Activated T-cell treated with anti-CD3 and anti-CD28 coated beads for 1 hour (primary cell): ENCODE measurements around the gene OPCML.

Experiments used
- DNase-seq: peaks from one replicate; pipeline ENCODE4 v3.0.0-alpha.2; 2020; ENCODE audit warnings: low read depth

Gene OPCML

GRCh38 chr11:133133606-133134005 is 398.7 kb downstream of the OPCML start:
- no peak for DNase-seq

- no peak for DNase-seq
Observed at GRCh38 chr11:133133050-133133449, 399.3 kb downstream of the OPCML start.

GRCh38 chr11:133127741-133128140 is 404.6 kb downstream of the OPCML start:
- DNase-seq: no peak

- DNase-seq: no peak
Observed at GRCh38 chr11:133123796-133124195, 408.5 kb downstream of the OPCML start.

GRCh38 chr11:133123366-133123765 is 408.9 kb downstream of the OPCML start:
- no peak for DNase-seq

- DNase-seq: no peak
Observed at GRCh38 chr11:133122256-133122655, 410.0 kb downstream of the OPCML start.

GRCh38 chr11:133118563-133119268 is 413.6 kb downstream of the OPCML start:
- no peak for DNase-seq

GRCh38 chr11:133115099-133115498 is 417.2 kb downstream of the OPCML start:
- no peak for DNase-seq

GRCh38 chr11:133107763-133108162 is 424.5 kb downstream of the OPCML start:
- DNase-seq: no peak

GRCh38 chr11:133107136-133107535 is 425.2 kb downstream of the OPCML start:
- DNase-seq: no peak

GRCh38 chr11:133106417-133106816 is 425.9 kb downstream of the OPCML start:
- DNase-seq: no peak

- no peak for DNase-seq
Observed at GRCh38 chr11:133104009-133104744, 428.1 kb downstream of the OPCML start.

- DNase-seq: no peak
Observed at GRCh38 chr11:133096981-133097380, 435.3 kb downstream of the OPCML start.

GRCh38 chr11:133086518-133086917 is 445.8 kb downstream of the OPCML start:
- no peak for DNase-seq

GRCh38 chr11:133082841-133083488 is 449.3 kb downstream of the OPCML start:
- DNase-seq: no peak

- no peak for DNase-seq
Observed at GRCh38 chr11:133082453-133082781, 449.9 kb downstream of the OPCML start.

GRCh38 chr11:133081730-133082452 is 450.4 kb downstream of the OPCML start:
- DNase-seq: no peak

- no peak for DNase-seq
Observed at GRCh38 chr11:133081020-133081419, 451.3 kb downstream of the OPCML start.

GRCh38 chr11:133078591-133079404 is 453.5 kb downstream of the OPCML start:
- no peak for DNase-seq

- DNase-seq: no peak
Observed at GRCh38 chr11:133078012-133078411, 454.3 kb downstream of the OPCML start.

GRCh38 chr11:133075351-133075750 is 456.9 kb downstream of the OPCML start:
- DNase-seq: no peak
